HEK293 (cell line): ENCODE data around the gene NDUFA3.
A peak's percentile ranks its signal among the peaks of the same experiment; 100 is the strongest.

Experiments
- CTCF ChIA-PET: fragments of 350-600 bp; formaldehyde crosslinking; extraction: SDS; loops from one replicate; lab custom pipeline; 2021; ENCODE audit warnings: antibody characterized with exemption; lab: Yijun Ruan, JAX
- POLR2A ChIA-PET: fragments of 300-600 bp; formaldehyde crosslinking; extraction: SDS; loops from one replicate; lab custom pipeline; 2020; ENCODE audit warnings: antibody characterized with exemption, inconsistent platforms; lab: Yijun Ruan, JAX
- H3K27ac ChIP-seq: fragments of 200-500 bp; sonication (Bioruptor generic); 2 replicates; pipeline ENCODE4 v1.5.1; 2014; ENCODE audit warnings: low read depth, low read length, control low read depth, inconsistent platforms; ENCODE audit errors: extremely low read depth
- H3K36me3 ChIP-seq, 2 experiments: fragments of 200-500 bp in 1 of 2; sonication (Bioruptor generic) in 1 of 2; 1 replicate in 1 of 2; 2 replicates in 1 of 2; pipeline ENCODE4 v1.5.1; 2014 to 2017; ENCODE audit warnings: inconsistent platforms in 2 of 2, low read length in 2 of 2; ENCODE audit not compliant: control insufficient read depth in 2 of 2, insufficient read depth in 1 of 2
- H3K4me1 ChIP-seq: fragments of 200-500 bp; sonication (Bioruptor generic); 2 replicates; pipeline ENCODE4 v1.5.1; 2014; ENCODE audit warnings: mild to moderate bottlenecking, low read length, inconsistent platforms; ENCODE audit not compliant: control insufficient read depth, insufficient read depth
- H3K4me3 ChIP-seq: 2 replicates; pipeline ENCODE4 v1.5.1; 2011; ENCODE audit warnings: low read depth, mild to moderate bottlenecking, control low read depth, low read length, moderate library complexity
- H3K9me3 ChIP-seq: fragments of 200-500 bp; sonication (Bioruptor generic); 2 replicates; pipeline ENCODE4 v1.5.1; 2014; ENCODE audit warnings: low read depth, low read length, inconsistent platforms; ENCODE audit not compliant: control insufficient read depth, insufficient read depth
- EGR2 ChIP-seq: fragments of 450-650 bp; formaldehyde crosslinking; IDR thresholded peaks from 2 replicates; pipeline ENCODE4 v1.5.1; 2016; ENCODE audit warnings: low read depth, missing biosample characterization, missing genetic modification characterization
- KLF9 ChIP-seq: fragments of 450-650 bp; formaldehyde crosslinking; IDR thresholded peaks from 2 replicates; pipeline ENCODE4 v1.5.1; 2016; ENCODE audit warnings: missing biosample characterization, missing genetic modification characterization, low read depth
- ZFHX2 ChIP-seq: fragments of 450-650 bp; formaldehyde crosslinking; conservative IDR thresholded peaks from 2 replicates; pipeline ENCODE4 v1.5.1; 2016; ENCODE audit warnings: missing biosample characterization, missing genetic modification characterization
- ZNF138 ChIP-seq: fragments of 450-650 bp; formaldehyde crosslinking; IDR thresholded peaks from 2 replicates; pipeline ENCODE4 v1.5.1; 2016; ENCODE audit warnings: missing biosample characterization, missing genetic modification characterization, borderline replicate concordance
- ZNF146 ChIP-seq: fragments of 450-650 bp; formaldehyde crosslinking; IDR thresholded peaks from 2 replicates; pipeline ENCODE4 v1.5.1; 2016; ENCODE audit warnings: missing biosample characterization, missing genetic modification characterization
- ZNF18 ChIP-seq: fragments of 450-650 bp; formaldehyde crosslinking; IDR thresholded peaks from 2 replicates; pipeline ENCODE4 v1.5.1; 2016; ENCODE audit warnings: missing biosample characterization, missing genetic modification characterization
- ZNF354C ChIP-seq: fragments of 450-650 bp; formaldehyde crosslinking; IDR thresholded peaks from 2 replicates; pipeline ENCODE4 v1.5.1; 2016; ENCODE audit warnings: missing biosample characterization, missing genetic modification characterization, low read depth, borderline replicate concordance
- ZNF529 ChIP-seq: fragments of 450-650 bp; formaldehyde crosslinking; IDR thresholded peaks from 2 replicates; pipeline ENCODE4 v1.5.1; 2017; ENCODE audit warnings: missing genetic modification characterization, missing biosample characterization; ENCODE audit not compliant: insufficient replicate concordance
- ZNF600 ChIP-seq: fragments of 450-650 bp; formaldehyde crosslinking; IDR thresholded peaks from 2 replicates; pipeline ENCODE4 v1.5.1; 2016; ENCODE audit warnings: missing biosample characterization, missing genetic modification characterization
- ZNF658 ChIP-seq: fragments of 450-650 bp; formaldehyde crosslinking; IDR thresholded peaks from 2 replicates; pipeline ENCODE4; 2016; ENCODE audit warnings: missing biosample characterization, missing genetic modification characterization
- ZNF701 ChIP-seq: fragments of 450-650 bp; formaldehyde crosslinking; IDR thresholded peaks from 2 replicates; pipeline ENCODE4 v1.5.1; 2016; ENCODE audit warnings: missing biosample characterization, missing genetic modification characterization
- ZNF792 ChIP-seq: fragments of 450-650 bp; formaldehyde crosslinking; IDR thresholded peaks from 2 replicates; pipeline ENCODE4 v1.5.1; 2016; ENCODE audit warnings: missing biosample characterization, missing genetic modification characterization

Gene NDUFA3

DNA sequence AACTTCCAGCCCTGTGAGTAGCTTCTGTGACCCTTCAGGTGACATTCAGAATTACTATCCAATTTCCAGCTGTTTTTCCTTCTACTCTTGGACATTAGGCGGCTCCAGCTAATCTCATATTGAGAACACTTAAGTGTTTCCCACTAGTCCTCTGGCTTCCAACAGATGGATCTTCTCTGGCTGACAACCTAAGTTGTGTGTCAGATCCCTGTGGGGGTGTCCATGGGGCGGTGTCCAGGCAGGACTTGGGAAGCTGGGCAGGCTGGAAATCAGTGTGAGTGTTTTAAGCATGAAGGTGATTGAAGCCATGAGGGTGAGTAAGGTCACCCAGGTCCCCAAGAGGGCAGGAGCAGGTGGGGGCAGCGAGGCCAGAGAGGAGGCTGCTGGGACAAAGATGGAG is 45.0 kb downstream of the NDUFA3 start (continued):
- TF ChIP-seq ZNF18 (tag by site-specific recombination) (no peak), ZNF792 (tag by site-specific recombination) (no peak), ZNF658 (tag by site-specific recombination) (no peak), ZNF138 (tag by site-specific recombination) (no peak), ZNF146 (tag by site-specific recombination) (no peak)

DNA sequence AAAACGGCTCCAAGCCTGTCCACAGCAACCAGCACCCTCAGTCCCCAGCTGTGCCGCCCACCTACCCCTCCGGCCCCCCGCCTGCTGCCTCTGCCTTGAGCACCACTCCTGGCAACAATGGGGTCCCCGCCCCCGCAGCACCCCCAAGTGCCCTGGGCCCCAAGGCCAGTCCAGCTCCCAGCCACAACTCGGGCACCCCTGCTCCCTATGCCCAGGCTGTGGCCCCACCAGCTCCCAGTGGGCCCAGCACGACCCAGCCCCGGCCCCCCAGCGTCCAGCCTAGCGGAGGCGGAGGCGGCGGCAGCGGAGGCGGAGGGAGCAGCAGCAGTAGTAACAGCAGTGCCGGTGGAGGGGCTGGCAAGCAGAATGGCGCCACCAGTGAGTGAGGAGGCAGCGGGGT is 45.5 kb downstream of the NDUFA3 start:
- H3K36me3 ChIP-seq: peaks cover 70 to 98% of the 10 kb centered on the region in 2 experiments
- ChIA-PET POLR2A (interaction anchor here (3.9 to 8.0 kb wide), 2 partner anchors 10 to 11 kb away, joined by 23 to 87 read pairs; partner anchors contain the start of genes CNOT3 and LENG1), CTCF (interaction anchor here (1.3 kb wide), 1 partner anchor 9 kb away, joined by 5 read pairs; no protein-coding TSS in a partner anchor)

GRCh38 chr19:54149021-54149812 is 46.6 kb downstream of the NDUFA3 start:
- POLR2A ChIA-PET: interaction anchor here (3.9 to 8.0 kb wide), 2 partner anchors 9 to 11 kb away, joined by 23 to 87 read pairs; partner anchors contain the start of genes CNOT3 and LENG1
- peaks cover 68 to 98% of the 10 kb centered on the region in 2 experiments for H3K36me3 ChIP-seq

More for the DNA sequence above, 45.5 kb downstream of the NDUFA3 start:
- H3K27ac ChIP-seq: no peak overlapping the region
- no peak for TF ChIP-seq ZNF529 (tag by site-specific recombination)
- TF ChIP-seq EGR2 (tag by site-specific recombination): peak; percentile 84
- TF ChIP-seq ZFHX2 (tag by site-specific recombination): peak; percentile 90
- H3K4me1 ChIP-seq: no peaks in the 10 kb centered on the region
- no peaks in the 10 kb centered on the region for H3K9me3 ChIP-seq
- H3K4me3 ChIP-seq: no peak overlapping the region

GRCh38 chr19:54151362-54152035 is 48.8 kb downstream of the NDUFA3 start:
- Histone ChIP-seq H3K27ac (peak overlapping the region; percentile 24; the same call in 1 of the 2 replicates), H3K4me1 (no peaks in the 10 kb centered on the region), H3K4me3 (no peak overlapping the region), H3K9me3 (no peaks in the 10 kb centered on the region), H3K36me3 (peaks cover 56 to 96% of the 10 kb centered on the region in 2 experiments)
- ChIA-PET POLR2A (interaction anchor here (0.7 to 8.0 kb wide), 4 partner anchors 9 to 127 kb away, joined by 3 to 87 read pairs (median 3); partner anchors contain the start of genes CNOT3 and MBOAT7), CTCF (interaction anchor here (0.6 to 1.2 kb wide), 2 partner anchors 15 to 81 kb away, joined by 3 read pairs; no protein-coding TSS in a partner anchor)
- no peak for TF ChIP-seq ZNF354C (tag by site-specific recombination)
- TF ChIP-seq ZNF600 (tag by site-specific recombination): 0 out of 2 replicates have a peak, but pooled peaks have one; percentile 56

More at GRCh38 chr19:54149021-54149812, 46.6 kb downstream of the NDUFA3 start:
- H3K4me1 ChIP-seq: no peaks in the 10 kb centered on the region
- H3K27ac ChIP-seq: no peak overlapping the region
- H3K4me3 ChIP-seq: no peak overlapping the region
- H3K9me3 ChIP-seq: no peaks in the 10 kb centered on the region
- TF ChIP-seq ZNF701: no peak
- peak; percentile 39; the same call in 1 of the 2 replicates for TF ChIP-seq KLF9 (tag by site-specific recombination)
- CTCF ChIA-PET: interaction anchor here (1.3 to 2.2 kb wide), 2 partner anchors 8 to 10 kb away, joined by 5 to 9 read pairs; partner anchors contain the start of gene LENG1
